ENCODE results near the gene TPRX1. TPM values are rescaled to one million over a fixed set of nuclear protein-coding genes. Genes with fewer than 3 reads are reported as not detected.

TPRX1 gene
- total RNA-seq, 1 experiment from 2014 or later, result not detected

DNA sequence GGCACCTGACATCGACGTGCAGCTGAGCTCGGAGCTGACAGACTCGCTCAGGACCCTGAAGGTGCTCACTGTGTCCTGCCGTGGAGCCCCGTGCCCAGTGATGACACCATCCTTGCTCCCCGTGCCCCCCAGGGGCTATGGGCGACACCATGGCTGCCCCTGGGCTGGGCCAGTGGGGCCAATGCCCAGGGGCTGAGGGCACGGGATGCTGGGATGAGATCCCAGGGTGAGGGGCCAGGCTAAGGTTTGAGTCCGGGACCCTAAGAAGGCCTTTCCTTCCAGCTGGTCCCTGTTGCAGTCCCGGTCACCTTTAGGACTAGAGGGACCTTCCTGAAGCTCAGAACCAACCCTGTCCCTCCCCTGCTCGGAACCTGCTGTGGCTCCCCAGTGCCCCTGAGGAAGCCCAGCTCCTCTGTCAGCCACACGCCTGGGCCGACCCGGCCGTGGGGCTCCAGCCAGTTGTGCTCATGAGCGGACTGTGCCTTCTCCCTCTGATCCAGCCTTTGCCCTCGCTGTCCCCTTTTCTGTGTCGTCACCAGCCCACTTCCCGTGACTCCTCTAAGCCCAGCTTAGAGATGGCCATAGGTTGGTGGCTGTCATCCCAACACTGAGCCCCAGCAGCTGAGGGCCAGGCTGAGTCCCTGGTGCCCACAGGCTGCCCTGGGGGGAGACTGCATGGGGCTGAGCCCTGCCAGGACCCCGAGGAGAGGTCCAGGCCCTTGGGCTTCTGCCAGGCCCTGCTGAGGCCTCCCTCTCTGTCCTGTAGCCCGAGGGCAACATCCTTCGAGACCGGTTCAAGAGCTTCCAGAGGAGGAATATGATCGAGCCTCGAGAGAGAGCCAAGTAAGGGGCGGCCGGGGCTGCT is 48.4 kb downstream of the TPRX1 start:
- DNase-seq (ENCODE audit: low spot score), result no peak
- in situ Hi-C loops (cut with HindIII; ENCODE audit: low sequenced_read_pairs), result no loop called here

DNA sequence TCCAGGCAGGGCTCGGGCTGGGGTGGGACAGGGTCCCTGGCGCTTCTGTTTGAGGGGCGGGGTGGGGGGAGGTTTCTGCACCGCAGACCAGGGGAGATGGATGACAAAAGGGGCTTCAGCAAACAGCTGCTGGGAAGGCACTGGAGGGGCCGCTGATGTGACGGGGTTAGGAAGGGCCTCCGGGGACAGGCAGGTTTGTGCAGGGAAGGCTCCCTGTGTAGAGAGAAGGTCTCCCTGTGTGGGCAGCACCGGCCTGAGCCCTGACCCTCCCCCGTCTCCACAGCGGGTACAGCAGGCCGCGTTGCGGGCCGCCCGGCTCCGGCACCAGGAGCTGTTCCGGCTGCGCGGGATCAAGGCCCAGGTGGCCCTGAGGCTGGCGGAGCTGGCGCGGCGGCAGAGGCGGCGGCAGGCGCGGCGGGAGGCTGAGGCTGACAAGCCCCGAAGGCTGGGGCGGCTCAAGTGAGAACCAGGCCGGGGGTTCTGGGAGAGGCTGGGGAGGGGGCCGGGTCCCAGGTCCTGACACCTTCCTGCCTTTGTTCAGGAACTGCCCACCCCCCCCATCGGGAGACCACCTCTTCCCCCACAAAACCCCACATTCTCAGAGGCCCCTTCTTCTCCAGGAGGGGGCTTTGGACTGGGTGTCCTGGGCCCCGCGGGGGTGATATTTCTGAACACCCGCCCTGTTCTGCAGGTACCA is 49.1 kb downstream of the TPRX1 start:
- in situ Hi-C loops (cut with HindIII; ENCODE audit: low sequenced_read_pairs), result no loop called here
- DNase-seq (ENCODE audit: low spot score), result no peak

DNA sequence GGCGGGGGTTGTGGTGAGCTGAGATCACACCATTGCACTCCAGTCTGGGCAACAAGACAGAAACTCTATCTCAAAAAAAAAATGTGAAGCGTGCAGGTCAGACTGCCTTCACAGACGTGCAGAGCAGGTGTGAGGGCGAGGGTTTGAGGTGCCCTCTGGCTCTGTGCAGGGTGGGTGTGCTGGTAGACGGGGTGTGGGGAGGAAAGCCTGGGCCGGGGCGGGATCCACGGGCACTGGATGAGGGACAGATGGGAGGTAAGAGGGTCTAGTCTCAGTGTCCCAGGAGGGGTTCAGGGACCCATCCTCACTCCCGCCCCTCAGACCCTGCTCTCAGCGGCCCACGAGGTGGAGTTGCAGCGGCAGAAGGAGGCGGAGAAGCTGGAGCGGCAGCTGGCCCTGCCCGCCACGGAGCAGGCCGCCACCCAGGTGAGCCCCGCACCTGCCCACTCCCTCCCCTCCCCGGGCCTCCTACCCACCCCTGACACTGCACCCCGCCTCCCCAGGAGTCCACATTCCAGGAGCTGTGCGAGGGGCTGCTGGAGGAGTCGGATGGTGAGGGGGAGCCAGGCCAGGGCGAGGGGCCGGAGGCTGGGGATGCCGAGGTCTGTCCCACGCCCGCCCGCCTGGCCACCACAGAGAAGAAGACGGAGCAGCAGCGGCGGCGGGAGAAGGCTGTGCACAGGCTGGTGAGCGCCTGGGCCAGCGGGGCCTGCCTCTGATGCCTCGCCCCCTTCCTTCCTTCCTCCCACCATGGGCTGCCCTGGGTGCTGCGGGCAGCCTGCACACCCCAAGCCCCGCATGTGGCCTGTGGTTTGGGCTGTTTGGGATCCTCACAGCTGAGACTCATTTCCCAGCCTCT is 49.9 kb downstream of the TPRX1 start:
- in situ Hi-C loops (cut with HindIII; ENCODE audit: low sequenced_read_pairs), result no loop called here
- DNase-seq (ENCODE audit: low spot score), result no peak

DNA sequence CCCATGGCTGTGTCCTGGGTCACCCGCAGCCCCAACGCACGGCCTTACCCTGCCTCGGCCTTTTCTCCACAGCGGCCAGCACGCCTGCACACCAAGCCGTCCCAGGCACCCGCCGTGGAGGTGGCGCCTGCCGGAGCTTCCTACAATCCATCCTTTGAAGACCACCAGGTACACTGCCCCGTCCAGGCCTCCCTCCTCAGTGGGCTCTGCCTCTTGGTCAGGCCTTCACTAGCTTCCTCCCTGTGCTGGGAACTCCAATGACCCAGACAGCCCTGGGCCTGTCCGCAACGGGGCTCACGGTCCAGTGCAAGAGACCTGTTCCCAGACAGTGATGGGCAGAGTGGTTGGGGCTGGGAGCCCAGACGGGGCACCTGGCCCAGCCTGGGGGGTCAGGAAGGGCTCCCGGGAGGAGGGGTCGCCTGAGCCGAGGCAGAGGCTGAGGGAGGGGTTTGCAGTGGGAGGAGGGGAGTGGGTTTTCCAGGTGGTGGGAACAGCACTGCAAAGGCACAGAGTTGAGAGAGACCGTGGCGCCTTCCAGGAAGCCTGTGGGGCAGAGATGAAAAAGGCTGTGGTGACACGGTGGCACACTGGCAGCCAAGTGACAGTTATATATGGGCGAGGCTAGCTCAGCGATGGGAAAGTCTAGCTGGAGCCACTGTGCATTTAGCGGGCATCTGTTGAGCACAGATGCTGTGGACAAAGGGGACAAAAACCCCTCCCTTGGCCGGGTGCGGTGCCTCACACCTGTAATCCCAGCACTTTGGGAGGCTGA is 51.7 kb downstream of the TPRX1 start:
- no peak for DNase-seq (ENCODE audit: low spot score)
- in situ Hi-C loops (cut with HindIII; ENCODE audit: low sequenced_read_pairs), result no loop called here

Other genes with a start within 250 kb of the TPRX1 start
- gene ZNF541, start 231.4 kb downstream of the TPRX1 start, total RNA-seq (2014; rRNA removed; shearing (Covaris generic)), result not detected in 2 replicates
- gene BICRA, start 195.4 kb downstream of the TPRX1 start, total RNA-seq (2014; rRNA removed; shearing (Covaris generic)), result 0.10 and 5.7 TPM in 2 replicates
- not detected in 2 replicates for gene EHD2, start 91.1 kb downstream of the TPRX1 start, total RNA-seq (2014; rRNA removed; shearing (Covaris generic))
- gene NOP53, start 59.0 kb downstream of the TPRX1 start, total RNA-seq (2014; rRNA removed; shearing (Covaris generic)), result 431 and 471 TPM in 2 replicates
- gene SELENOW, start 25.8 kb downstream of the TPRX1 start, total RNA-seq (2014; rRNA removed; shearing (Covaris generic)), result 322 and 424 TPM in 2 replicates
- gene CRX, start 17.4 kb upstream of the TPRX1 start, total RNA-seq (2014; rRNA removed; shearing (Covaris generic)), result 0.34 and 0.68 TPM in 2 replicates
- not detected in 2 replicates for gene TPRX2, start 54.7 kb upstream of the TPRX1 start, total RNA-seq (2014; rRNA removed; shearing (Covaris generic))
- not detected in 2 replicates for gene SULT2A1, start 81.8 kb upstream of the TPRX1 start, total RNA-seq (2014; rRNA removed; shearing (Covaris generic))
- not detected in 2 replicates for gene BSPH1, start 187.6 kb upstream of the TPRX1 start, total RNA-seq (2014; rRNA removed; shearing (Covaris generic))
- gene ELSPBP1, start 190.1 kb upstream of the TPRX1 start, total RNA-seq (2014; rRNA removed; shearing (Covaris generic)), result not detected in 2 replicates
- gene CABP5, start 239.5 kb upstream of the TPRX1 start, total RNA-seq (2014; rRNA removed; shearing (Covaris generic)), result not detected in 2 replicates